ENCODE measurements around the gene TBC1D17. TPM values are rescaled to one million over a fixed set of nuclear protein-coding genes. Genes with fewer than 3 reads are reported as not detected.
A peak's percentile ranks its signal among the peaks of the same experiment; 100 is the strongest.

Gene TBC1D17
- polyA plus RNA-seq, 2 of the 4 experiments (the other 2 are of a cell fraction) = 12.3 to 41.5 TPM

- H3K27ac ChIP-seq = no peak overlapping the region
- H3K4me1 ChIP-seq = peaks cover 11% of the 10 kb centered on the region
- no peak for DNase-seq (ENCODE audit: low read depth in 1 of 2, low spot score in 1 of 2)
- no peak overlapping the region for H3K4me2 ChIP-seq
- CTCF ChIA-PET = interaction anchor here (2.3 to 3.8 kb wide), 2 partner anchors 8 to 56 kb away, joined by 7 to 24 read pairs; no protein-coding TSS in a partner anchor
- H3K9me3 ChIP-seq = peaks cover 10% of the 10 kb centered on the region
- H3K4me3 ChIP-seq = no peak overlapping the region
- TF ChIP-seq CEBPB (IDR thresholded peaks at IDR 0.05) = no peak
- no peak for TF ChIP-seq EHMT2 (IDR thresholded peaks at IDR 0.05; ENCODE audit: low read depth)
- no peak for TF ChIP-seq ELK1 (IDR thresholded peaks at IDR 0.05; ENCODE audit: low read depth, low read length)
- TF ChIP-seq CHD4 (IDR thresholded peaks at IDR 0.05; ENCODE audit: borderline replicate concordance) = no peak
- TF ChIP-seq GATA3 (IDR thresholded peaks at IDR 0.05; ENCODE audit: borderline replicate concordance) = no peak
- no peak for TF ChIP-seq NFE2L2 (conservative IDR thresholded peaks at IDR 0.05; ENCODE audit: low read length)
- no peak for TF ChIP-seq CBX2 (IDR thresholded peaks at IDR 0.05; ENCODE audit: borderline replicate concordance, low read depth)
- TF ChIP-seq CBX8 (IDR thresholded peaks at IDR 0.05) = no peak
- no peak for TF ChIP-seq SMC3 (IDR thresholded peaks at IDR 0.05)
- TF ChIP-seq ATOH8 (CRISPR knock-in tag; IDR thresholded peaks at IDR 0.05; ENCODE audit: low read depth) = no peak
- no peak for TF ChIP-seq EHF (CRISPR knock-in tag; IDR thresholded peaks at IDR 0.05)
- TF ChIP-seq PBX3 (IDR thresholded peaks at IDR 0.05) = no peak
- no peak for TF ChIP-seq E2F6 (IDR thresholded peaks at IDR 0.05; ENCODE audit: borderline replicate concordance, low read depth)
- TF ChIP-seq ZC3H11A (IDR thresholded peaks at IDR 0.05) = no peak
- no peak for TF ChIP-seq HOXB13 (CRISPR knock-in tag; IDR thresholded peaks at IDR 0.05; ENCODE audit: low read depth)
- TF ChIP-seq HDAC2 (IDR thresholded peaks at IDR 0.05) = no peak
- TF ChIP-seq POLR2AphosphoS2 (conservative IDR thresholded peaks at IDR 0.05; ENCODE audit: low read length) = no peak
- TF ChIP-seq NR3C1 (IDR thresholded peaks at IDR 0.05) = no peak
- TF ChIP-seq ESRRA (IDR thresholded peaks at IDR 0.05; ENCODE audit: borderline replicate concordance, low read length) = no peak
- TF ChIP-seq RAD21 (conservative IDR thresholded peaks at IDR 0.05 in 1 of 2, IDR thresholded peaks at IDR 0.05 in 1 of 2) = no peak
- POLR2A ChIA-PET = no interaction called here
- ATAC-seq = no peak
- FAIRE-seq = no peak
- WGBS (ENCODE audit: missing lambda C conversion rate) = 97% methylated on average over 17 of the region's 17 CpGs
These were observed 3.7 kb downstream of the TBC1D17 start for GRCh38 chr19:49881186-49881585.

- Histone ChIP-seq H3K9me3 (peaks cover 10% of the 10 kb centered on the region), H3K27ac (no peak overlapping the region), H3K4me2 (no peak overlapping the region), H3K4me1 (peaks cover 11% of the 10 kb centered on the region), H3K4me3 (no peak overlapping the region)
- ChIA-PET POLR2A (no interaction called here), CTCF (interaction anchor here (0.6 to 3.8 kb wide), 5 partner anchors 8 to 254 kb away, joined by 3 to 24 read pairs (median 3); no protein-coding TSS in a partner anchor)
- TF ChIP-seq USF2 (IDR thresholded peaks at IDR 0.05) (peak; percentile 68), PBX3 (IDR thresholded peaks at IDR 0.05) (peak; percentile 86), FOSL2 (IDR thresholded peaks at IDR 0.05) (no peak), FOSL2 (CRISPR knock-in tag; IDR thresholded peaks at IDR 0.05) (no peak), HOXA7 (CRISPR knock-in tag; IDR thresholded peaks at IDR 0.05) (no peak)
- FAIRE-seq (no peak), ATAC-seq (no peak), DNase-seq (ENCODE audit: low read depth in 1 of 2, low spot score in 1 of 2) (peak in 1 of 2 experiments; percentile 72)
- WGBS (ENCODE audit: missing lambda C conversion rate) = 94% methylated on average over 31 of the region's 31 CpGs
These were observed 4.3 kb downstream of the TBC1D17 start for GRCh38 chr19:49881672-49882394.

Data from A549 (cell line).